ENCODE results near the gene DOCK6. TPM values are rescaled to one million over a fixed set of nuclear protein-coding genes. Genes with fewer than 3 reads are reported as not detected.

DOCK6 gene
- total RNA-seq, 1 experiment from 2014 or later = 88.8 TPM

DNA sequence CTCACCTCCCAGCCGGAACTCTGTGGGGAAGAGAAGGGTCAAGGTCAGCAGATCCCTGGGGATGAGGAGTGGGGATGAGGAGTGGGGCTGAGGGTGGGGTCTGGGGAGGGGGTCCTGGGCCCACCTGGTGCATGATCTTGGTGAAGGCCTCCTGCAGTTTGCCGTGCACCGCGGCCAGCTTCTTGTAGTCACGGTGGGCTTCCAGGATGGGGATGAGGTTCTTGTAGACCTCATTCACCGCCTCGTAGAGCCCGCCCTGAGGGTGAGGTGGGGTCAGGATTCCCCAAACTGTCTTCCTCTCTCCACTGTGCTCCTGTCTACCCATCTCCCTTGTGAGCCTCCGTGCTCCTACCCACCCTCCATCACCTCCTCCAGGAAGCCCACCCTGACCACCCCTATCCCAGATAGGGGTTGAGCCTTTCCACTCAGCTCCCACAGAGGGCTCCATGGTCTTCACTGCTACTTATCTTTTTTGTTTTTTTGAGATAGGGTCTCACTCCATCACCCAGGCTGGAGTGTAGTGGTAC is 58.2 kb downstream of the DOCK6 start (continued):
- TF ChIP-seq, protein P1, sequence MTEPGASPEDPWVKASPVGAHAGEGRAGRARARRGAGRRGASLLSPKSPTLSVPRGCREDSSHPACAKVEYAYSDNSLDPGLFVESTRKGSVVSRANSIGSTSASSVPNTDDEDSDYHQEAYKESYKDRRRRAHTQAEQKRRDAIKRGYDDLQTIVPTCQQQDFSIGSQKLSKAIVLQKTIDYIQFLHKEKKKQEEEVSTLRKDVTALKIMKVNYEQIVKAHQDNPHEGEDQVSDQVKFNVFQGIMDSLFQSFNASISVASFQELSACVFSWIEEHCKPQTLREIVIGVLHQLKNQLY (CRISPR knock-in tag; IDR thresholded peaks at IDR 0.05) = no peak
- TF ChIP-seq, protein P2, sequence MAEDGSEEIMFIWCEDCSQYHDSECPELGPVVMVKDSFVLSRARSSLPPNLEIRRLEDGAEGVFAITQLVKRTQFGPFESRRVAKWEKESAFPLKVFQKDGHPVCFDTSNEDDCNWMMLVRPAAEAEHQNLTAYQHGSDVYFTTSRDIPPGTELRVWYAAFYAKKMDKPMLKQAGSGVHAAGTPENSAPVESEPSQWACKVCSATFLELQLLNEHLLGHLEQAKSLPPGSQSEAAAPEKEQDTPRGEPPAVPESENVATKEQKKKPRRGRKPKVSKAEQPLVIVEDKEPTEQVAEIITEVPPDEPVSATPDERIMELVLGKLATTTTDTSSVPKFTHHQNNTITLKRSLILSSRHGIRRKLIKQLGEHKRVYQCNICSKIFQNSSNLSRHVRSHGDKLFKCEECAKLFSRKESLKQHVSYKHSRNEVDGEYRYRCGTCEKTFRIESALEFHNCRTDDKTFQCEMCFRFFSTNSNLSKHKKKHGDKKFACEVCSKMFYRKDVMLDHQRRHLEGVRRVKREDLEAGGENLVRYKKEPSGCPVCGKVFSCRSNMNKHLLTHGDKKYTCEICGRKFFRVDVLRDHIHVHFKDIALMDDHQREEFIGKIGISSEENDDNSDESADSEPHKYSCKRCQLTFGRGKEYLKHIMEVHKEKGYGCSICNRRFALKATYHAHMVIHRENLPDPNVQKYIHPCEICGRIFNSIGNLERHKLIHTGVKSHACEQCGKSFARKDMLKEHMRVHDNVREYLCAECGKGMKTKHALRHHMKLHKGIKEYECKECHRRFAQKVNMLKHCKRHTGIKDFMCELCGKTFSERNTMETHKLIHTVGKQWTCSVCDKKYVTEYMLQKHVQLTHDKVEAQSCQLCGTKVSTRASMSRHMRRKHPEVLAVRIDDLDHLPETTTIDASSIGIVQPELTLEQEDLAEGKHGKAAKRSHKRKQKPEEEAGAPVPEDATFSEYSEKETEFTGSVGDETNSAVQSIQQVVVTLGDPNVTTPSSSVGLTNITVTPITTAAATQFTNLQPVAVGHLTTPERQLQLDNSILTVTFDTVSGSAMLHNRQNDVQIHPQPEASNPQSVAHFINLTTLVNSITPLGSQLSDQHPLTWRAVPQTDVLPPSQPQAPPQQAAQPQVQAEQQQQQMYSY (CRISPR knock-in tag; IDR thresholded peaks at IDR 0.05) = no peak
- TF ChIP-seq, protein P3, sequence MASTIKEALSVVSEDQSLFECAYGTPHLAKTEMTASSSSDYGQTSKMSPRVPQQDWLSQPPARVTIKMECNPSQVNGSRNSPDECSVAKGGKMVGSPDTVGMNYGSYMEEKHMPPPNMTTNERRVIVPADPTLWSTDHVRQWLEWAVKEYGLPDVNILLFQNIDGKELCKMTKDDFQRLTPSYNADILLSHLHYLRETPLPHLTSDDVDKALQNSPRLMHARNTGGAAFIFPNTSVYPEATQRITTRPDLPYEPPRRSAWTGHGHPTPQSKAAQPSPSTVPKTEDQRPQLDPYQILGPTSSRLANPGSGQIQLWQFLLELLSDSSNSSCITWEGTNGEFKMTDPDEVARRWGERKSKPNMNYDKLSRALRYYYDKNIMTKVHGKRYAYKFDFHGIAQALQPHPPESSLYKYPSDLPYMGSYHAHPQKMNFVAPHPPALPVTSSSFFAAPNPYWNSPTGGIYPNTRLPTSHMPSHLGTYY (CRISPR knock-in tag; IDR thresholded peaks at IDR 0.05) = no peak
- TF ChIP-seq, protein P4, sequence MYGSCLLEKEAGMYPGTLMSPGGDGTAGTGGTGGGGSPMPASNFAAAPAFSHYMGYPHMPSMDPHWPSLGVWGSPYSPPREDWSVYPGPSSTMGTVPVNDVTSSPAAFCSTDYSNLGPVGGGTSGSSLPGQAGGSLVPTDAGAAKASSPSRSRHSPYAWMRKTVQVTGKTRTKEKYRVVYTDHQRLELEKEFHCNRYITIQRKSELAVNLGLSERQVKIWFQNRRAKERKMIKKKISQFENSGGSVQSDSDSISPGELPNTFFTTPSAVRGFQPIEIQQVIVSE (CRISPR knock-in tag; IDR thresholded peaks at IDR 0.05; ENCODE audit: borderline replicate concordance) = no peak
- TF ChIP-seq IRF2 (CRISPR knock-in tag; IDR thresholded peaks at IDR 0.05; ENCODE audit: borderline replicate concordance, low read depth) = no peak
- TF ChIP-seq, protein P5, sequence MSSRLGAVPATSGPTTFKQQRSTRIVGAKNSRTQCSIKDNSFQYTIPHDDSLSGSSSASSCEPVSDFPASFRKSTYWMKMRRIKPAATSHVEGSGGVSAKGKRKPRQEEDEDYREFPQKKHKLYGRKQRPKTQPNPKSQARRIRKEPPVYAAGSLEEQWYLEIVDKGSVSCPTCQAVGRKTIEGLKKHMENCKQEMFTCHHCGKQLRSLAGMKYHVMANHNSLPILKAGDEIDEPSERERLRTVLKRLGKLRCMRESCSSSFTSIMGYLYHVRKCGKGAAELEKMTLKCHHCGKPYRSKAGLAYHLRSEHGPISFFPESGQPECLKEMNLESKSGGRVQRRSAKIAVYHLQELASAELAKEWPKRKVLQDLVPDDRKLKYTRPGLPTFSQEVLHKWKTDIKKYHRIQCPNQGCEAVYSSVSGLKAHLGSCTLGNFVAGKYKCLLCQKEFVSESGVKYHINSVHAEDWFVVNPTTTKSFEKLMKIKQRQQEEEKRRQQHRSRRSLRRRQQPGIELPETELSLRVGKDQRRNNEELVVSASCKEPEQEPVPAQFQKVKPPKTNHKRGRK (CRISPR knock-in tag; IDR thresholded peaks at IDR 0.05; ENCODE audit: borderline replicate concordance) = no peak
- no peak for TF ChIP-seq NR2C2 (CRISPR knock-in tag; IDR thresholded peaks at IDR 0.05)
- TF ChIP-seq PRRX2 (CRISPR knock-in tag; IDR thresholded peaks at IDR 0.05) = no peak
- TF ChIP-seq, protein P6, sequence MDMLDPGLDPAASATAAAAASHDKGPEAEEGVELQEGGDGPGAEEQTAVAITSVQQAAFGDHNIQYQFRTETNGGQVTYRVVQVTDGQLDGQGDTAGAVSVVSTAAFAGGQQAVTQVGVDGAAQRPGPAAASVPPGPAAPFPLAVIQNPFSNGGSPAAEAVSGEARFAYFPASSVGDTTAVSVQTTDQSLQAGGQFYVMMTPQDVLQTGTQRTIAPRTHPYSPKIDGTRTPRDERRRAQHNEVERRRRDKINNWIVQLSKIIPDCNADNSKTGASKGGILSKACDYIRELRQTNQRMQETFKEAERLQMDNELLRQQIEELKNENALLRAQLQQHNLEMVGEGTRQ (CRISPR knock-in tag; IDR thresholded peaks at IDR 0.05) = no peak
- TF ChIP-seq CREB1 (CRISPR knock-in tag; IDR thresholded peaks at IDR 0.05) = no peak
- TF ChIP-seq, protein P7, sequence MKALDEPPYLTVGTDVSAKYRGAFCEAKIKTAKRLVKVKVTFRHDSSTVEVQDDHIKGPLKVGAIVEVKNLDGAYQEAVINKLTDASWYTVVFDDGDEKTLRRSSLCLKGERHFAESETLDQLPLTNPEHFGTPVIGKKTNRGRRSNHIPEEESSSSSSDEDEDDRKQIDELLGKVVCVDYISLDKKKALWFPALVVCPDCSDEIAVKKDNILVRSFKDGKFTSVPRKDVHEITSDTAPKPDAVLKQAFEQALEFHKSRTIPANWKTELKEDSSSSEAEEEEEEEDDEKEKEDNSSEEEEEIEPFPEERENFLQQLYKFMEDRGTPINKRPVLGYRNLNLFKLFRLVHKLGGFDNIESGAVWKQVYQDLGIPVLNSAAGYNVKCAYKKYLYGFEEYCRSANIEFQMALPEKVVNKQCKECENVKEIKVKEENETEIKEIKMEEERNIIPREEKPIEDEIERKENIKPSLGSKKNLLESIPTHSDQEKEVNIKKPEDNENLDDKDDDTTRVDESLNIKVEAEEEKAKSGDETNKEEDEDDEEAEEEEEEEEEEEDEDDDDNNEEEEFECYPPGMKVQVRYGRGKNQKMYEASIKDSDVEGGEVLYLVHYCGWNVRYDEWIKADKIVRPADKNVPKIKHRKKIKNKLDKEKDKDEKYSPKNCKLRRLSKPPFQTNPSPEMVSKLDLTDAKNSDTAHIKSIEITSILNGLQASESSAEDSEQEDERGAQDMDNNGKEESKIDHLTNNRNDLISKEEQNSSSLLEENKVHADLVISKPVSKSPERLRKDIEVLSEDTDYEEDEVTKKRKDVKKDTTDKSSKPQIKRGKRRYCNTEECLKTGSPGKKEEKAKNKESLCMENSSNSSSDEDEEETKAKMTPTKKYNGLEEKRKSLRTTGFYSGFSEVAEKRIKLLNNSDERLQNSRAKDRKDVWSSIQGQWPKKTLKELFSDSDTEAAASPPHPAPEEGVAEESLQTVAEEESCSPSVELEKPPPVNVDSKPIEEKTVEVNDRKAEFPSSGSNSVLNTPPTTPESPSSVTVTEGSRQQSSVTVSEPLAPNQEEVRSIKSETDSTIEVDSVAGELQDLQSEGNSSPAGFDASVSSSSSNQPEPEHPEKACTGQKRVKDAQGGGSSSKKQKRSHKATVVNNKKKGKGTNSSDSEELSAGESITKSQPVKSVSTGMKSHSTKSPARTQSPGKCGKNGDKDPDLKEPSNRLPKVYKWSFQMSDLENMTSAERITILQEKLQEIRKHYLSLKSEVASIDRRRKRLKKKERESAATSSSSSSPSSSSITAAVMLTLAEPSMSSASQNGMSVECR (CRISPR knock-in tag; IDR thresholded peaks at IDR 0.05; ENCODE audit: borderline replicate concordance) = no peak
- TF ChIP-seq ETV6 (CRISPR knock-in tag; IDR thresholded peaks at IDR 0.05) = no peak
- TF ChIP-seq, protein P8, sequence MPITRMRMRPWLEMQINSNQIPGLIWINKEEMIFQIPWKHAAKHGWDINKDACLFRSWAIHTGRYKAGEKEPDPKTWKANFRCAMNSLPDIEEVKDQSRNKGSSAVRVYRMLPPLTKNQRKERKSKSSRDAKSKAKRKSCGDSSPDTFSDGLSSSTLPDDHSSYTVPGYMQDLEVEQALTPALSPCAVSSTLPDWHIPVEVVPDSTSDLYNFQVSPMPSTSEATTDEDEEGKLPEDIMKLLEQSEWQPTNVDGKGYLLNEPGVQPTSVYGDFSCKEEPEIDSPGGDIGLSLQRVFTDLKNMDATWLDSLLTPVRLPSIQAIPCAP (CRISPR knock-in tag; IDR thresholded peaks at IDR 0.05) = no peak

Measured in WTC11 (cell line).